OCI-LY7 (cell line): ENCODE data around the gene KREMEN1. TPM values are rescaled to one million over a fixed set of nuclear protein-coding genes. Genes with fewer than 3 reads are reported as not detected.

ENCODE experiments used
- BruUV-seq: library from RNA; stranded (reverse); fragments of 400-500 nt; replicated peaks from 2 replicates; lab custom pipeline; 2021; lab: Mats Ljungman, UMichigan
- CTCF ChIA-PET: fragments of 300-600 bp; sonication (Branson Sonifier 250); formaldehyde crosslinking; loops from one replicate; lab custom pipeline; 2022; ENCODE audit warnings: antibody characterized with exemption; ENCODE audit not compliant: unreplicated experiment; lab: Charles Lee
- POLR2A ChIA-PET: fragments of 300-600 bp; sonication (Branson Sonifier 250); formaldehyde crosslinking; loops from one replicate; lab custom pipeline; 2022; ENCODE audit warnings: antibody characterized with exemption; lab: Charles Lee
- DNase-seq: peaks from one replicate; pipeline ENCODE4 v3.0.0-alpha.2; 2015; ENCODE audit warnings: low spot score
- H2AFZ ChIP-seq: fragments of 200-600 bp; sonication (generic), shearing (Covaris generic); 2 replicates; pipeline ENCODE4 v1.6.1; 2014; ENCODE audit warnings: mild to moderate bottlenecking, antibody characterized with exemption, low read length, moderate library complexity
- H3K27ac ChIP-seq: fragments of 200-600 bp; sonication (generic); 2 replicates; pipeline ENCODE4 v1.5.1; 2014; ENCODE audit warnings: mixed run types, low read depth, mild to moderate bottlenecking, moderate library complexity, low read length, inconsistent platforms; ENCODE audit not compliant: poor library complexity, severe bottlenecking
- H3K36me3 ChIP-seq: fragments of 200-600 bp; sonication (generic); 2 replicates; pipeline ENCODE4 v1.6.1; 2014; ENCODE audit warnings: mild to moderate bottlenecking, antibody characterized with exemption, low read length, moderate library complexity, mixed read lengths; ENCODE audit not compliant: insufficient read depth
- H3K4me1 ChIP-seq: fragments of 200-600 bp; sonication (generic); 2 replicates; pipeline ENCODE4 v1.5.1; 2014; ENCODE audit warnings: mild to moderate bottlenecking, low read length; ENCODE audit not compliant: insufficient read depth, poor library complexity, severe bottlenecking
- H3K4me2 ChIP-seq: fragments of 200-600 bp; sonication (generic); 2 replicates; pipeline ENCODE4 v1.6.1; 2014; ENCODE audit warnings: mild to moderate bottlenecking, low read length
- H3K4me3 ChIP-seq: fragments of 200-600 bp; sonication (generic); 2 replicates; pipeline ENCODE4 v1.5.1; 2014; ENCODE audit warnings: mild to moderate bottlenecking, low read depth, low read length; ENCODE audit not compliant: poor library complexity, severe bottlenecking
- H3K79me2 ChIP-seq: fragments of 200-600 bp; sonication (generic); 2 replicates; pipeline ENCODE4 v1.6.1; 2016; ENCODE audit warnings: low read depth, mild to moderate bottlenecking, low read length, moderate library complexity, mixed read lengths; ENCODE audit not compliant: insufficient read depth
- H3K9me2 ChIP-seq: fragments of 200-600 bp; sonication (generic); 2 replicates; pipeline ENCODE4 v1.6.1; 2016; ENCODE audit warnings: mild to moderate bottlenecking, low read length, mixed read lengths; ENCODE audit not compliant: insufficient read depth
- H3K9me3 ChIP-seq: fragments of 200-600 bp; sonication (generic); 2 replicates; pipeline ENCODE4 v1.6.1; 2014; ENCODE audit warnings: mild to moderate bottlenecking, mixed run types, low read length, mixed read lengths
- H4K20me1 ChIP-seq: fragments of 200-600 bp; sonication (generic); 2 replicates; pipeline ENCODE4 v1.6.1; 2014; ENCODE audit warnings: mild to moderate bottlenecking, antibody characterized with exemption, low read length, moderate library complexity, mixed read lengths; ENCODE audit not compliant: insufficient read depth
- EZH2phosphoT487 ChIP-seq: fragments of 200-600 bp; sonication (generic); IDR thresholded peaks from 2 replicates; pipeline ENCODE4 v1.6.1; 2018; ENCODE audit warnings: low read depth, borderline replicate concordance, mild to moderate bottlenecking, mixed run types, antibody characterized with exemption, low read length, moderate library complexity, mixed read lengths
- intact Hi-C: fragments of 100-400 bp; cut with micrococcal nuclease; formaldehyde crosslinking; loops from one replicate; pipeline ENCODE4 v1.10.0; 2022; ENCODE audit not compliant: unreplicated experiment
- total RNA-seq, 2 experiments: library from RNA; depleted of rRNA in 1 of 2; stranded (reverse); fragments of >200 nt in 1 of 2; shearing (Covaris generic) in 1 of 2; gene quantifications; 2 replicates each; pipeline ENCODE4 v1.2.3, GENCODE V29; 2014 to 2022
- TF ChIP-seq, protein P1 (sequence below): fragments of 200-600 bp; sonication (generic); conservative IDR thresholded peaks from 2 replicates; pipeline ENCODE4 v1.5.1; 2014; ENCODE audit warnings: mild to moderate bottlenecking, antibody characterized with exemption, low read length, moderate library complexity, mixed read lengths

KREMEN1 gene
- total RNA-seq, 2 experiments from 2014 or later: not detected

DNA sequence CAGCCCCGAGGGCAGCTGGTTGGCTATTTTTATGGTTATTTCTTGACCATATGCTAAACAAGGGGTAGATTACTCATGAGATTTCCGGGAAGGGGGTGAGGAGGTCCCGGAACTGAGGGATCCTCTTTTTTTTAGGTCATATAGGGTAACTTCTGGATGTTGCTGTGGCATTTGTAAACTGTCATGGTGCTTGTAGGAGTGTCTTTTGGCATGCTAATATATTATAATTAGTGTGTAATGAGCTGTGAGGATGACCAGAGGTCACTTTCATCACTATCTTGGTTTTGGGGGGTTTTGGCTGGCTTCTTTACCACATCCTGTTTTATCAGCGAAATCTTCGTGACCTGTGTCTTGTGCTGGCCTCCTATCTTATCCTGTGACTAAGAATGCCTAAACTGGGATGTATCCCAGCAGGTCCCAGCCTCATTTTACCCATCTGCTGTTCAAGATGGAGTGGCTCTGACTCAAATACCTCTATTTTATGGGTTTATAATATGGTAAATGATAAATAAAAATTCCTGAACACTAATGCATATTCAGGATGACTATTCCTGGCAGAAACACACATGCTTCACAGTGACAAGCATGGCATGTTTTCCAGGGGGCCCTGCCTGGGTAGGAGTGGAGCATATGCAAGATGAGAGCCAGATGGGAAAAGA is 11.2 kb downstream of the KREMEN1 start:
- H3K4me1 ChIP-seq: no peaks in the 10 kb centered on the region
- no peaks in the 10 kb centered on the region for H4K20me1 ChIP-seq
- no peak for TF ChIP-seq EZH2phosphoT487
- TF ChIP-seq, protein P1, sequence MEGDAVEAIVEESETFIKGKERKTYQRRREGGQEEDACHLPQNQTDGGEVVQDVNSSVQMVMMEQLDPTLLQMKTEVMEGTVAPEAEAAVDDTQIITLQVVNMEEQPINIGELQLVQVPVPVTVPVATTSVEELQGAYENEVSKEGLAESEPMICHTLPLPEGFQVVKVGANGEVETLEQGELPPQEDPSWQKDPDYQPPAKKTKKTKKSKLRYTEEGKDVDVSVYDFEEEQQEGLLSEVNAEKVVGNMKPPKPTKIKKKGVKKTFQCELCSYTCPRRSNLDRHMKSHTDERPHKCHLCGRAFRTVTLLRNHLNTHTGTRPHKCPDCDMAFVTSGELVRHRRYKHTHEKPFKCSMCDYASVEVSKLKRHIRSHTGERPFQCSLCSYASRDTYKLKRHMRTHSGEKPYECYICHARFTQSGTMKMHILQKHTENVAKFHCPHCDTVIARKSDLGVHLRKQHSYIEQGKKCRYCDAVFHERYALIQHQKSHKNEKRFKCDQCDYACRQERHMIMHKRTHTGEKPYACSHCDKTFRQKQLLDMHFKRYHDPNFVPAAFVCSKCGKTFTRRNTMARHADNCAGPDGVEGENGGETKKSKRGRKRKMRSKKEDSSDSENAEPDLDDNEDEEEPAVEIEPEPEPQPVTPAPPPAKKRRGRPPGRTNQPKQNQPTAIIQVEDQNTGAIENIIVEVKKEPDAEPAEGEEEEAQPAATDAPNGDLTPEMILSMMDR: no peak
- CTCF ChIA-PET: no interaction called here
- POLR2A ChIA-PET: no interaction called here
- H3K36me3 ChIP-seq: no peaks in the 10 kb centered on the region
- H3K9me2 ChIP-seq: no peaks in the 10 kb centered on the region
- no peaks in the 10 kb centered on the region for H3K79me2 ChIP-seq
- H2AFZ ChIP-seq: no peak overlapping the region
- no peak overlapping the region for H3K27ac ChIP-seq
- DNase-seq: no peak
- no TSS peak for BruUV-seq
- no peaks in the 10 kb centered on the region for H3K9me3 ChIP-seq
- no peak overlapping the region for H3K4me2 ChIP-seq
- H3K4me3 ChIP-seq: no peak overlapping the region
- intact Hi-C loops: no loop called here

DNA sequence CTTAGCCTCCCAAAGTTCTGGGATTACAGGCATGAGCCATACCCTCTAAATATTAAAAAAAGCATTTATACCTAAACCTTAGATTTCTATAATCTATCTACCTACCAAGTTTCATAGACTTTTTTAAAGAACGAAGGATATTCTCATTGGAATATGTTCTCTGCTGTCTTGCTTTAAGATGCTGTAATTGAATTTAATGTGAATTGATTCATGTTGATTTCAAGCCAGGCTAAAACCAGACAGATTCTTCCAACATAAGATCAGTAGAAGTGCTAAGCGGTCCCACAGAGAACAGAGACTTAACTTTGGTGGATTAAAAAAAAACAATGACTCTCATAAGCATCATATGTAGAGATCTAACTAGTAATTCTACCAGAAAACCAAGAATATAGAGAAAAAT is 14.2 kb downstream of the KREMEN1 start:
- Histone ChIP-seq H3K4me3 (no peak overlapping the region), H3K9me3 (no peaks in the 10 kb centered on the region), H3K4me2 (no peak overlapping the region), H3K79me2 (no peaks in the 10 kb centered on the region), H2AFZ (no peak overlapping the region), H3K4me1 (no peaks in the 10 kb centered on the region), H3K9me2 (no peaks in the 10 kb centered on the region), H3K27ac (no peak overlapping the region), H4K20me1 (no peaks in the 10 kb centered on the region; the same call in 1 of the 2 replicates), H3K36me3 (no peaks in the 10 kb centered on the region)
- intact Hi-C loops: no loop called here
- no peak for TF ChIP-seq EZH2phosphoT487
- TF ChIP-seq, protein P1: no peak
- no TSS peak for BruUV-seq
- POLR2A ChIA-PET: no interaction called here
- CTCF ChIA-PET: no interaction called here
- no peak for DNase-seq

DNA sequence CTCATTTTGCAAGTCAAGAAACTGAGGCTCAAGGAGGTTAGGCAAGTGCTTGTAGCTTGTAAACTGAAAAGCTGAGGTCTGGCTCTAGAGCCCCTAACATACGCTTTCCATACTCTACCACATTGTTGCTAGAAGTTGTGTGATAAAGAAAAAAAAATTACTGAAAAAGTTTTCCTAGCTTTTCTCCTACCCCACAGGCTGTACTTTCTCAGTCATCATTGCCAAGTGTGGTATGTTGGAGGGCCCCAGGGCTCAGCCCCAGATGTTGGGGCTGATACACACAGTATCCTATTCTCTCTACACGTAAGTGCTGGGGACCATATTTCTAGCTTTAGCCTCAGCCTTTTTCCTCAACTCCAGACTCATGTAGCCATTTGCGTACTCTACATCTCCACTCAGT is 16.0 kb downstream of the KREMEN1 start:
- H3K4me1 ChIP-seq: no peaks in the 10 kb centered on the region
- no peaks in the 10 kb centered on the region for H3K9me2 ChIP-seq
- BruUV-seq: no TSS peak
- H3K79me2 ChIP-seq: no peaks in the 10 kb centered on the region
- H4K20me1 ChIP-seq: no peaks in the 10 kb centered on the region; the same call in 1 of the 2 replicates
- no peak overlapping the region for H3K4me3 ChIP-seq
- ChIA-PET POLR2A (interaction anchor here (0.5 kb wide), 1 partner anchor 228 kb away, joined by 3 read pairs; no protein-coding TSS in a partner anchor), CTCF (no interaction called here)
- H3K4me2 ChIP-seq: no peak overlapping the region
- H3K27ac ChIP-seq: no peak overlapping the region
- no peak for DNase-seq
- no peak overlapping the region for H2AFZ ChIP-seq
- H3K36me3 ChIP-seq: no peaks in the 10 kb centered on the region
- intact Hi-C loops: no loop called here
- H3K9me3 ChIP-seq: no peaks in the 10 kb centered on the region
- TF ChIP-seq EZH2phosphoT487: no peak
- TF ChIP-seq, protein P1: no peak
